ENCODE data around the gene LRR1.

The LRR1 gene

GRCh38 chr14:49623941-49624839 lies 25.4 kb downstream of the LRR1 start:
- no peak for DNase-seq (ENCODE audit: low read depth)
- no peak for TF ChIP-seq CTCF (IDR thresholded peaks at IDR 0.05; ENCODE audit: low read depth, low read length, missing control alignments)
- no peak overlapping the region for H3K4me3 ChIP-seq (ENCODE audit: low read depth, low read length)
- in situ Hi-C loops (cut with HindIII; ENCODE audit: low sequenced_read_pairs): no loop called here

GRCh38 chr14:49633640-49634546 lies 35.2 kb downstream of the LRR1 start:
- peak; percentile 76 for TF ChIP-seq CTCF (IDR thresholded peaks at IDR 0.05; ENCODE audit: low read depth, low read length, missing control alignments)
- peak; percentile 90 for DNase-seq (ENCODE audit: low read depth)
- in situ Hi-C loops (cut with HindIII; ENCODE audit: low sequenced_read_pairs): no loop called here
- H3K4me3 ChIP-seq (ENCODE audit: low read depth, low read length): peak overlapping the region; percentile 98

DNA sequence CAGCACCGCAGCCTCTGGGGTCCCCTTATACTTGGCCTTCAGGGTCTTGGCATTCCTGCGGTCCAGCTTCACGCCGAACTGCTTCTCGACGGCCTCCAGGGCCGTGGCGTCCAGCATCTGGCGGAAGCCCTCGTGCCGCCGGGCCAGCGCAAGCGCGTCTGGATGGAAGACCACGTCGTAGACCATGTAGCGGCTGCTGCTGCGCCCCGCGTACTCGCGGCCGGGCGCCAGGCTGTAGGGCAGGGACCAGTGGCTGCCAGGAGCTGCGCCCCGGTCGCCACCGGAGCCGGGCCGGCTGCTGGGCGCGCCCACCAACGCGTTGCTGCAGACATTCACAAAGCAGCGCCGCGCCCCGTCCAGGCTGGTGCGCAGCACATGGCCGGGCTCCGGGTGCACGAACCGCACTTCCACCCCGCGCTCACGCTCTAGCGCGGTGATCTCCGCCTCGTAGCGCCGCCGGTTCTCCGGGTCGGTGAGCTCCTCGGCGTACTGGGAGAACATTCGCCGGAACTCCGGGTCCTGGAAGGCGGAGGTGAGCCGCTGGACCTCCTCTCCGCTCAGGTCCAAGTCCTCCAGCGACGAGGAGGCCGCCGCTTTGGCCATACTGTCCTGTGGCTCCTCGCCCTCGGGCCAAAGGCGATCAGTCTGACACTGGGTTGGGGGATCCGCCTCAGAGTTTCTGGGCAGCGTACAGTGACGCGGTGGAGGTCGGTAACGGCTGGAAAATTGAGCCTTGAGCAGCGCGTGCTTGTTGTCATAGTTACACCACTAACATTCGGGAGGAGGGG lies 36.0 kb downstream of the LRR1 start, which contains the start of gene DNAAF2:
Gene DNAAF2 (minus strand): TSS at position 698 of the 788 bp plus-strand sequence. CDS start 95 bp downstream, at position 603.
- peak; percentile 31 for DNase-seq (ENCODE audit: low read depth)
- no peak for TF ChIP-seq CTCF (IDR thresholded peaks at IDR 0.05; ENCODE audit: low read depth, low read length, missing control alignments)
- in situ Hi-C loops (cut with HindIII; ENCODE audit: low sequenced_read_pairs): no loop called here
- peak within 1 kb of the TSS; percentile 98 for H3K4me3 ChIP-seq (ENCODE audit: low read depth, low read length)

DNA sequence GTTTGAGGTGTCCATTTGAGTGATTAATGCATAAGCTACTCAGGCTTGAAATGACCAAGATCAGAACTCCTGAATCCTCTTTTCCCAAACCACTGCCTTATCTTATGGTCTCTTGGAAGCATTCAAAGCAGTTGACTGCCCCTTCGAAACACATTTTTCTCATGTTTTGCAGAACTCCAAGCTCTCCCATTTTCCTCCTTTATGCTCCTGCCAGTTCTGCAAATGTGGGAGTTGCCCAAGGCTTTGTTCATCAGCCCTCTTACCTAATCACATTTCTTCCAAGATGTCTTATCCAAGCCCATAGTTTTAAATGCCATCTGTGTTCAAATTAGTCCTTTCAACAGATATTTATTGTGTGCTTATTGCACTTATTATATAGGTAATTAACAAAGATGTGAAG lies 38.1 kb downstream of the LRR1 start:
- no peak for TF ChIP-seq CTCF (IDR thresholded peaks at IDR 0.05; ENCODE audit: low read depth, low read length, missing control alignments)
- in situ Hi-C loops (cut with HindIII; ENCODE audit: low sequenced_read_pairs): no loop called here
- no peak overlapping the region for H3K4me3 ChIP-seq (ENCODE audit: low read depth, low read length)
- no peak for DNase-seq (ENCODE audit: low read depth)

GRCh38 chr14:49637534-49638078 lies 38.9 kb downstream of the LRR1 start:
- H3K4me3 ChIP-seq (ENCODE audit: low read depth, low read length): no peak overlapping the region
- TF ChIP-seq CTCF (IDR thresholded peaks at IDR 0.05; ENCODE audit: low read depth, low read length, missing control alignments): no peak
- DNase-seq (ENCODE audit: low read depth): no peak
- in situ Hi-C loops (cut with HindIII; ENCODE audit: low sequenced_read_pairs): no loop called here

Data from astrocyte of the cerebellum (primary cell).